ENCODE results near the gene CNTNAP5. TPM values are rescaled to one million over a fixed set of nuclear protein-coding genes. Genes with fewer than 3 reads are reported as not detected.

Gene CNTNAP5
- total and polyA plus RNA-seq, 2 of the 8 experiments (the other 6 are each of a cell fraction or from before 2014, with no cell fraction given), result 0.11 to 0.76 TPM

DNA sequence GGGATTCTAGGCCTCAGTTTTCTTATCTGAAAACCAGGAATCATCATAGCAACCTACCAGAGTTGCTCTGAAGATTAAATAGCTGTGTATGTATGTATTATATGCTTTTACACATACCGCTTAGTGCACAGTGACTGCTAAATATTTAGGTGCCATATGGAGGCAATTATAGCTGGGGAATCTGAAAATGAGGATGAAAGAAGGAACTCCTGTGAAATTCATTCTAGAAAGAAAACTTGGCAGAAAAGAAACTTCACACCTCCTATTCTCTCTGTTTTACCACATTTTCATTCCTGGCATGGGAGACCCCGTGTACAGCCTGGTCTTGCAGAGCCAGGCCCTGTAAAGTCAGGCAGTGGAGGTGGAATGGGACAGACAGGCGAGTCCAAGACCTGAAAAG lies 862.4 kb downstream of the CNTNAP5 start:
- no peak for FAIRE-seq
- no peak for TF ChIP-seq CHD1 (IDR thresholded peaks at IDR 0.05; ENCODE audit: low read depth, low read length)
- TF ChIP-seq, protein P1, sequence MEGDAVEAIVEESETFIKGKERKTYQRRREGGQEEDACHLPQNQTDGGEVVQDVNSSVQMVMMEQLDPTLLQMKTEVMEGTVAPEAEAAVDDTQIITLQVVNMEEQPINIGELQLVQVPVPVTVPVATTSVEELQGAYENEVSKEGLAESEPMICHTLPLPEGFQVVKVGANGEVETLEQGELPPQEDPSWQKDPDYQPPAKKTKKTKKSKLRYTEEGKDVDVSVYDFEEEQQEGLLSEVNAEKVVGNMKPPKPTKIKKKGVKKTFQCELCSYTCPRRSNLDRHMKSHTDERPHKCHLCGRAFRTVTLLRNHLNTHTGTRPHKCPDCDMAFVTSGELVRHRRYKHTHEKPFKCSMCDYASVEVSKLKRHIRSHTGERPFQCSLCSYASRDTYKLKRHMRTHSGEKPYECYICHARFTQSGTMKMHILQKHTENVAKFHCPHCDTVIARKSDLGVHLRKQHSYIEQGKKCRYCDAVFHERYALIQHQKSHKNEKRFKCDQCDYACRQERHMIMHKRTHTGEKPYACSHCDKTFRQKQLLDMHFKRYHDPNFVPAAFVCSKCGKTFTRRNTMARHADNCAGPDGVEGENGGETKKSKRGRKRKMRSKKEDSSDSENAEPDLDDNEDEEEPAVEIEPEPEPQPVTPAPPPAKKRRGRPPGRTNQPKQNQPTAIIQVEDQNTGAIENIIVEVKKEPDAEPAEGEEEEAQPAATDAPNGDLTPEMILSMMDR (IDR thresholded peaks at IDR 0.05; ENCODE audit: control extremely low read depth in 1 of 3, insufficient read depth in 1 of 3, low read depth in 1 of 3, low read length in 3 of 3), result no peak
- no peak for TF ChIP-seq SP4 (IDR thresholded peaks at IDR 0.05; ENCODE audit: low read length)
- no peak for TF ChIP-seq TAF7 (optimal IDR thresholded peaks at IDR 0.05; ENCODE audit: borderline replicate concordance, low read depth, low read length)
- TF ChIP-seq CHD2 (IDR thresholded peaks at IDR 0.05; ENCODE audit: low read length), result no peak
- TF ChIP-seq BACH1 (IDR thresholded peaks at IDR 0.05; ENCODE audit: low read length), result no peak
- no peak for TF ChIP-seq EZH2 (IDR thresholded peaks at IDR 0.05; ENCODE audit: low read depth, low read length, severe bottlenecking)
- TF ChIP-seq SIN3A (conservative IDR thresholded peaks at IDR 0.05 in 1 of 2, IDR thresholded peaks at IDR 0.05 in 1 of 2; ENCODE audit: low read depth in 1 of 2, low read length in 2 of 2), result no peak
- no peak for TF ChIP-seq JUN (IDR thresholded peaks at IDR 0.05; ENCODE audit: low read depth, low read length)
- no peak for TF ChIP-seq CEBPB (IDR thresholded peaks at IDR 0.05; ENCODE audit: low read depth, low read length)
- no peak for TF ChIP-seq CBX8 (IDR thresholded peaks at IDR 0.05; ENCODE audit: borderline replicate concordance, low read depth, low read length)
- no peak for TF ChIP-seq SP1 (IDR thresholded peaks at IDR 0.05; ENCODE audit: low read depth, low read length)
- TF ChIP-seq HDAC6 (IDR thresholded peaks at IDR 0.05; ENCODE audit: low read depth, low read length), result no peak

More for the DNA sequence above, 862.4 kb downstream of the CNTNAP5 start:
- Histone ChIP-seq H3K9ac (replicated peaks in 1 of 4; ENCODE audit: extremely low read depth in 1 of 4, low read depth in 3 of 4, low read length in 3 of 4) (no peak overlapping the region), H3K4me2 (ENCODE audit: insufficient read depth in 1 of 2, low read depth in 2 of 2, low read length in 2 of 2) (no peak overlapping the region), H3K27ac (ENCODE audit: low read depth, low read length) (no peak overlapping the region), H3K9me3 (ENCODE audit: insufficient read depth in 2 of 2, low read depth in 1 of 2, low read length in 1 of 2) (0 out of 4 replicates have a peak, but pooled peaks cover 0 to 3% of the 10 kb centered on the region in 2 experiments), H3K56ac (replicated peaks; ENCODE audit: insufficient read length, low read depth, low read length) (no peak overlapping the region), H2AFZ (ENCODE audit: low read length) (no peak overlapping the region), H3K36me3 (ENCODE audit: control insufficient read depth in 2 of 4, insufficient read depth in 4 of 4, low read length in 3 of 4) (no peaks in the 10 kb centered on the region), H3K23me2 (ENCODE audit: low read depth, low read length) (no peaks in the 10 kb centered on the region; the same call in 1 of the 2 replicates), H2BK120ac (replicated peaks; ENCODE audit: low read depth, low read length) (no peak overlapping the region), H3K14ac (ENCODE audit: insufficient read length) (no peak overlapping the region), H4K8ac (ENCODE audit: extremely low read depth, insufficient read depth, low read length) (no peak overlapping the region), H3K4ac (replicated peaks; ENCODE audit: insufficient read length, low read depth, low read length) (no peak overlapping the region), H2BK20ac (ENCODE audit: low read length) (no peak overlapping the region), H4K20me1 (replicated peaks in 1 of 2; ENCODE audit: control insufficient read depth in 1 of 2, insufficient read depth in 2 of 2, low read length in 2 of 2) (no peaks in the 10 kb centered on the region), H2BK15ac (ENCODE audit: low read length) (no peak overlapping the region), H3K79me1 (ENCODE audit: low read depth, low read length) (no peaks in the 10 kb centered on the region), H3K4me3 (ENCODE audit: extremely low read depth in 1 of 4, insufficient read depth in 2 of 4, low read depth in 3 of 4, low read length in 4 of 4) (no peak overlapping the region), H2BK5ac (ENCODE audit: low read depth, low read length) (no peak overlapping the region), H4K5ac (ENCODE audit: insufficient read length, low read depth, low read length) (no peak overlapping the region), H3K27me3 (replicated peaks in 1 of 4; ENCODE audit: control insufficient read depth in 3 of 4, extremely low read depth in 1 of 4, insufficient read depth in 3 of 4, low read length in 3 of 4) (no peaks in the 10 kb centered on the region), H3K18ac (ENCODE audit: extremely low read depth, low read length) (no peak overlapping the region), H3K4me1 (replicated peaks in 1 of 4; ENCODE audit: control insufficient read depth in 3 of 4, insufficient read depth in 4 of 4, low read length in 3 of 4) (no peaks in the 10 kb centered on the region), H3K23ac (ENCODE audit: insufficient read length) (no peak overlapping the region), H3K79me2 (ENCODE audit: control insufficient read depth in 1 of 2, insufficient read depth in 2 of 2, low read length in 2 of 2) (no peaks in the 10 kb centered on the region), H2AK5ac (ENCODE audit: low read depth, low read length) (no peak overlapping the region), H4K91ac (replicated peaks; ENCODE audit: insufficient read length, low read length) (no peak overlapping the region), H2BK12ac (ENCODE audit: low read depth, low read length) (no peak overlapping the region)
- DNase-seq (ENCODE audit: low read depth in 1 of 2, low spot score in 2 of 2), result no peak
- ChIA-PET CTCF (ENCODE audit: partially characterized antibody) (no interaction called here), POLR2A (ENCODE audit: partially characterized antibody) (no interaction called here)
- 93% methylated on average over 3 of the region's 3 CpGs; no CpG with 5 or more reads in 1 of the 2 experiments for WGBS, 2 experiments (ENCODE audit: extremely low coverage in 1 of 2, insufficient coverage in 1 of 2, insufficient read length in 1 of 2, insufficient replicate concordance in 2 of 2, low coverage in 1 of 2, low lambda C conversion rate in 2 of 2, missing lambda C conversion rate in 1 of 2)

All from H1 (cell line).